ENCODE data around the gene DVL3.

The DVL3 gene

DNA sequence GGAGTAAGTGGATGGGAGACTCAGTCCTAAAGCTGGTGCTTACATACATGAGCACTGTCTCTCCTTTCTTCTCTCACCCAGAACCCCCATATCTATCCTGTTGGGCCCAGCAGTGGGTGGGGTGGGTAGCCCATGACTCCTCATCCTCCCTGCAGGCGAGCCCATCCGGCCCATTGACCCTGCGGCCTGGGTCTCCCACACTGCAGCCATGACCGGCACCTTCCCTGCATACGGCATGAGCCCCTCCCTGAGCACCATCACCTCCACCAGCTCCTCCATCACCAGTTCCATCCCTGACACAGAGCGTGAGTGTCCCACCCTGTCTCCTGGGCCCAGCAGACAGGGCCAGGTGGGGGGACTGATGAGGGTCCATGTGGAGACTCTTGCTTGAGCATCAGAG lies 11.5 kb downstream of the DVL3 start:
- no peak overlapping the region for H3K27ac ChIP-seq (ENCODE audit: low read depth, low read length)
- TF ChIP-seq EZH2phosphoT487 (IDR thresholded peaks at IDR 0.05; ENCODE audit: borderline replicate concordance, low read length) = no peak
- TF ChIP-seq, protein P1, sequence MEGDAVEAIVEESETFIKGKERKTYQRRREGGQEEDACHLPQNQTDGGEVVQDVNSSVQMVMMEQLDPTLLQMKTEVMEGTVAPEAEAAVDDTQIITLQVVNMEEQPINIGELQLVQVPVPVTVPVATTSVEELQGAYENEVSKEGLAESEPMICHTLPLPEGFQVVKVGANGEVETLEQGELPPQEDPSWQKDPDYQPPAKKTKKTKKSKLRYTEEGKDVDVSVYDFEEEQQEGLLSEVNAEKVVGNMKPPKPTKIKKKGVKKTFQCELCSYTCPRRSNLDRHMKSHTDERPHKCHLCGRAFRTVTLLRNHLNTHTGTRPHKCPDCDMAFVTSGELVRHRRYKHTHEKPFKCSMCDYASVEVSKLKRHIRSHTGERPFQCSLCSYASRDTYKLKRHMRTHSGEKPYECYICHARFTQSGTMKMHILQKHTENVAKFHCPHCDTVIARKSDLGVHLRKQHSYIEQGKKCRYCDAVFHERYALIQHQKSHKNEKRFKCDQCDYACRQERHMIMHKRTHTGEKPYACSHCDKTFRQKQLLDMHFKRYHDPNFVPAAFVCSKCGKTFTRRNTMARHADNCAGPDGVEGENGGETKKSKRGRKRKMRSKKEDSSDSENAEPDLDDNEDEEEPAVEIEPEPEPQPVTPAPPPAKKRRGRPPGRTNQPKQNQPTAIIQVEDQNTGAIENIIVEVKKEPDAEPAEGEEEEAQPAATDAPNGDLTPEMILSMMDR (IDR thresholded peaks at IDR 0.05; ENCODE audit: low read depth, low read length, poor library complexity, severe bottlenecking) = no peak
- no peak overlapping the region for H3K4me2 ChIP-seq (ENCODE audit: low read length)
- H3K9me2 ChIP-seq (replicated peaks; ENCODE audit: control insufficient read depth, low read length) = no peaks in the 10 kb centered on the region
- H3K4me3 ChIP-seq (ENCODE audit: low read length) = no peak overlapping the region
- no peaks in the 10 kb centered on the region for H3F3A ChIP-seq (ENCODE audit: control insufficient read depth, insufficient read depth)
- H4K20me1 ChIP-seq (ENCODE audit: control insufficient read depth, insufficient read depth, low read depth, low read length) = no peaks in the 10 kb centered on the region
- no peaks in the 10 kb centered on the region; the same call in 1 of the 2 replicates for H3K79me2 ChIP-seq (ENCODE audit: control insufficient read depth, low read length)
- H3K36me3 ChIP-seq (ENCODE audit: control insufficient read depth, low read length) = peaks cover 58% of the 10 kb centered on the region
- no peaks in the 10 kb centered on the region for H3K4me1 ChIP-seq (ENCODE audit: control insufficient read depth, low read length)
- no peaks in the 10 kb centered on the region for H3K27me3 ChIP-seq (ENCODE audit: control insufficient read depth, low read length)
- H3K9me3 ChIP-seq (ENCODE audit: control insufficient read depth, insufficient read depth, low read length) = no peaks in the 10 kb centered on the region

GRCh38 chr3:184167786-184168185 lies 12.6 kb downstream of the DVL3 start:
- H4K20me1 ChIP-seq (ENCODE audit: control insufficient read depth, insufficient read depth, low read depth, low read length) = no peaks in the 10 kb centered on the region
- no peaks in the 10 kb centered on the region for H3K9me3 ChIP-seq (ENCODE audit: control insufficient read depth, insufficient read depth, low read length)
- H3K4me3 ChIP-seq (ENCODE audit: low read length) = no peak overlapping the region
- peaks cover 63% of the 10 kb centered on the region for H3K36me3 ChIP-seq (ENCODE audit: control insufficient read depth, low read length)
- no peak for TF ChIP-seq EZH2phosphoT487 (IDR thresholded peaks at IDR 0.05; ENCODE audit: borderline replicate concordance, low read length)
- TF ChIP-seq, protein P1 (IDR thresholded peaks at IDR 0.05; ENCODE audit: low read depth, low read length, poor library complexity, severe bottlenecking) = no peak
- H3K79me2 ChIP-seq (ENCODE audit: control insufficient read depth, low read length) = no peaks in the 10 kb centered on the region
- H3K9me2 ChIP-seq (replicated peaks; ENCODE audit: control insufficient read depth, low read length) = no peaks in the 10 kb centered on the region
- H3K27ac ChIP-seq (ENCODE audit: low read depth, low read length) = no peak overlapping the region
- H3K4me2 ChIP-seq (ENCODE audit: low read length) = no peak overlapping the region
- H3K4me1 ChIP-seq (ENCODE audit: control insufficient read depth, low read length) = no peaks in the 10 kb centered on the region
- H3F3A ChIP-seq (ENCODE audit: control insufficient read depth, insufficient read depth) = no peaks in the 10 kb centered on the region
- H3K27me3 ChIP-seq (ENCODE audit: control insufficient read depth, low read length) = no peaks in the 10 kb centered on the region

DNA sequence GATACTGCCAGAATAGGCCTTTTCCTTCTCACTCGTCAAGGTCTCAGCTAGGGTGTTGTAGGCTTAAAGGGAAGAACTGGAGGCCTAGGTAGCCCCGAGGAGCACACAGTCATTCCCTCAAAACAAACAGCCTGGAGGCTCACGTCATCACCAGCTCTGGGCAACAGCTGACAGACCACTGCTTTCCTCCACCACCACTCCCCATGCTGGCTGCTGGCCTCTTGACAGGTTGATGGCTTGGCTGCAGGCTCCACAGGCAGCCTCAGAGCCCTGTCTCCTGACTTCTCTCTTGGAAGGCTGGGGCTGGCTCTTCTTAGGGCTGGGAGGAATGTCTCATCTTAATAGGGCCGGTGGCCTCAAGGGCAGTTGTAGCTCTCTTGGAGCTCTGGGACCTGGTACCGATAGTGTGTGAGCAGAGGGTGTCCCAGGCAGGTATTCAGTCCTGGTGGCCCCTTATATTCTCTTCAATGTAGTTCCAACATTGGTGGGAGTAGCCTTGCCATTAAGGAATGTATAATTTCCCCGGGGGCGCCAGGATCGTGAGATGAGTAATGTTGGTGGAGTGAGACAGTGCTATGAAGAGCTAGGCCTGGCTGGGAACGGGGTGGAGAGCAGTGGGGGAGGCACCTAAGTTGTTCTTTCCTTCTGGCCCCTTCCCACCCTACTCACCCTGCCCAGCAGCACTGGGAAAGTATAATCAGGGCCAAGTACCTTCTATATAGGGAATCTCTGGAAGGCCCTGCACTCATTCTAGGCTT lies 13.4 kb downstream of the DVL3 start:
- H4K20me1 ChIP-seq (ENCODE audit: control insufficient read depth, insufficient read depth, low read depth, low read length) = no peaks in the 10 kb centered on the region
- H3K4me3 ChIP-seq (ENCODE audit: low read length) = no peak overlapping the region
- peaks cover 7% of the 10 kb centered on the region; the same call in 1 of the 2 replicates for H3F3A ChIP-seq (ENCODE audit: control insufficient read depth, insufficient read depth)
- H3K4me2 ChIP-seq (ENCODE audit: low read length) = no peak overlapping the region
- H3K36me3 ChIP-seq (ENCODE audit: control insufficient read depth, low read length) = peaks cover 66% of the 10 kb centered on the region
- no peaks in the 10 kb centered on the region for H3K9me3 ChIP-seq (ENCODE audit: control insufficient read depth, insufficient read depth, low read length)
- TF ChIP-seq, protein P1 (IDR thresholded peaks at IDR 0.05; ENCODE audit: low read depth, low read length, poor library complexity, severe bottlenecking) = no peak
- TF ChIP-seq EZH2phosphoT487 (IDR thresholded peaks at IDR 0.05; ENCODE audit: borderline replicate concordance, low read length) = no peak
- H3K4me1 ChIP-seq (ENCODE audit: control insufficient read depth, low read length) = no peaks in the 10 kb centered on the region
- H3K27me3 ChIP-seq (ENCODE audit: control insufficient read depth, low read length) = no peaks in the 10 kb centered on the region
- H3K9me2 ChIP-seq (replicated peaks; ENCODE audit: control insufficient read depth, low read length) = no peaks in the 10 kb centered on the region
- no peak overlapping the region for H3K27ac ChIP-seq (ENCODE audit: low read depth, low read length)
- H3K79me2 ChIP-seq (ENCODE audit: control insufficient read depth, low read length) = no peaks in the 10 kb centered on the region
